AG08395 (cell line): ENCODE measurements around the gene ZFYVE21.
A peak's percentile ranks its signal among the peaks of the same experiment; 100 is the strongest.
"Not testable (repeated sequence)": the region's sequence is repeated elsewhere in the genome, so short reads cannot be mapped to it uniquely, and the experiment has no call there.

Source experiments
- DNase-seq: peaks from one replicate; pipeline ENCODE4 v3.0.0; 2012; ENCODE audit warnings: mixed read lengths, low spot score

The ZFYVE21 gene

DNA sequence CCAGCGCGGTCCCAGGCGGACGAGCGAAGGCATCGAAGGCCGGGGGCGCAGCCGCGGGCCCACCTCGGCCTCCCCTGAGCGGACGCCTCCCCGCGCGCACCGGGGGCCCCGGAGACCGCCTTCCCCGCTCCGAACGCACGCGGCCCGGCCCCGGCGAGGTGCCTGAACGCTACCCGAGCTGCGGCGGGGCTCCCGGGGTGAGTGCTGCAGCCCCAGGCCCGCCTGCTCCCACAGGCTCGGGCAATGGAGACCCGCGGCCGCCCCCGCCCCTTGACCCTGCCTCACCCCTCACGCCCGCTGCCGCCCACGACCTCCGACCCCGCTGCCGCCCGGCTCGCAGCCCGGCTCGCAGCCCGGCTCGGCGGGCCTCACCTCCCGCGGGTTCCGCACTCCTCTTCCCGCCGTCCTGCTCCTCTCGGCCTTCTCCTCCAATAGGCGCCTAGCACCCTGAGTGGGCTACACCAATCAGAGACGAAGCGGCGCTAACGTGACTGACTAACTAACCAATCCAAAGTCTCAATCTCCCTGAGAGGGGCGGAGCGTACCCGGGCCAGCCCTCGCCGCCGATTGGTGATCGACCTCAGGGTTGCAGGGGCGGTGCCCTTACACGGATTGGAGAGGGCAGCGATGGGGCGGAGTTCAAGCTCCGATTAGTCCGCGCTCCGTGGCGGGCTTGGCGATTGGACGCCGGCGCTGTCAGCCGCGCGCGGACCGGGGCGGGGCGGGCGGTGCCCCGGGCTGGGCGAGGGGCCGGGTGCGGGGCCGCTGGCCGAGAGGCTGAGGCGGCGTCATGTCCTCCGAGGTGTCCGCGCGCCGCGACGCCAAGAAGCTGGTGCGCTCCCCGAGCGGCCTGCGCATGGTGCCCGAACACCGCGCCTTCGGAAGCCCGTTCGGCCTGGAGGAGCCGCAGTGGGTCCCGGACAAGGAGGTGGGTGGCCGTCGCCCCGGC lies at the start of gene ZFYVE21, which contains the start of gene XRCC3:
TSS of gene ZFYVE21 (plus strand) at position 759 of the 949 bp plus-strand sequence. CDS start at position 791, 32 bp downstream.
TSS of gene XRCC3 (minus strand) at position 400 of the 949 bp plus-strand sequence. CDS start 4,364 bp downstream, outside the sequence.
- peak; percentile 100 for DNase-seq

DNA sequence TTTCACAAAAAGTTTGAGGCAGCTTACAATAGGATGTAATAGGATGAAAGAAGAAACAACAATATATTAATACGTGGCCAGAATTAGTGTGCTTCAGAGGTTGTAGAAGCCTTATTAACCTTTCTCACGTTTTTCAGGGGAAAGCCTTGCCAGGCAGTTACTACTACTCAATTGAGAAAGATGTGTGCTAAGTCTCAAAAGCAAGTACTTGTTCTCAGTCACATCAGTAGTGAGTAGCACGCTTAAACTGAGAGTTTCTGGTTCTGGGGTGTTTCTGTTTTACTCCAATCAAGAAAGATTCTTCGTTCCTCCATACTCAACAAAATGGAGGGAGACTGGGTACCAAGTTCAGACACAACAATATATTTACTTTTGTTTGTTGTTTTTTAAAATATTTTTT lies 47.9 kb upstream of the ZFYVE21 start:
- no peak for DNase-seq

DNA sequence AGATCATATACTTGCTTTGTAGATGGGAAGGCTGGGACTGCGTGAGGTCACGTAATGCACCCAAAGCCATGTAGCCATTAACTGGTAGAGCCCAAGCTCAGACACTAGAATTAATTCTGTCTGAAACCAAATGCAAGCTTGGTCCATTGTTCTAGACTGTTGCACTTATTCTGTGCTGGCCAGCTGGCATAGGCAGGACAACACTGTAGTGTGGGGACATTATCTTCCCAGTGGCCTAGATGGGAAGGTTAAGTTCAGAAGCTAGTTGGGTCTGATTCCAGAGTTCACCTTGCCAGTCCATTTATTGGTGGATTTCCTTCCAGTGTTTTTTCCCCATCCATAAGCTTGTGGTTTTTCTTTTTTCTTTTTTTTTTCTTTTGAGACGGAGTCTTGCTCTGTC lies 47.5 kb upstream of the ZFYVE21 start:
- no peak for DNase-seq

DNA sequence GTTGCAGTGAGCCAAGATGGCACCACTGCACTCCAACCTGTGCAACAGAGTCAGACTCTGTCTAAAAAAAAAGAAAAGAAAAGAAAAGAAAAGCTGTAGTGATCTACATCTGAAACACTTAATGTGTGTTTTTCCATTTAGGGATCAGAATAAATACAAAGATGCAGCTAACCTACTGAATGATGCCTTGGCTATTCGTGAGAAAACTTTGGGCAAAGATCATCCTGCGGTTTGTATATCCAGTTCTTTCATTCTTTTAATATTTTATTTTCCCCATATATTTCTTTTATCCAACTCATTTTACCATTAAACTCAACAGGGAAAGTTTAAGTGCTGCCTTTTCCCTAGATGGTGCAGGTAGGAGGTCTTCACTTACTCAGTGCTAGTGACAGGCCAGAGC lies 46.2 kb upstream of the ZFYVE21 start:
- DNase-seq = no peak

DNA sequence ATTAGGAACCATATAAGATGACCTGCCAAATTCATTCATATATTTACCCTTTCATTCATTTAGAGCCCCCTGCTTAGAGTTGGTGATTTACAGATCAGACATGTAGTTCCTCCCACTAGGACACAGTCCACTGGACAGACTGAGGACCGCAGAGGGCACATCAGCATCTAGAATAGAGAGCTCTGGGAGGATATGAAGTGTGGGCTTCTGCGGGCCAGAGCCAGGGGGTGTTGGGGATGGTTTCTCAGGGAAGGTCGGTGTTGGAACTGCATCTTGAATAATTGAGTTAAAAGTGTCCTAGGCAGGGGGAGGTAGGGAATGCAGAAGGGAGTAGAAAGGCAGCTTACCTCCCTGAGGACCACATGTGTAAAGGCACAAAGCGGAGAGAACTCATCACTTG lies 43.7 kb upstream of the ZFYVE21 start:
- DNase-seq = no peak

DNA sequence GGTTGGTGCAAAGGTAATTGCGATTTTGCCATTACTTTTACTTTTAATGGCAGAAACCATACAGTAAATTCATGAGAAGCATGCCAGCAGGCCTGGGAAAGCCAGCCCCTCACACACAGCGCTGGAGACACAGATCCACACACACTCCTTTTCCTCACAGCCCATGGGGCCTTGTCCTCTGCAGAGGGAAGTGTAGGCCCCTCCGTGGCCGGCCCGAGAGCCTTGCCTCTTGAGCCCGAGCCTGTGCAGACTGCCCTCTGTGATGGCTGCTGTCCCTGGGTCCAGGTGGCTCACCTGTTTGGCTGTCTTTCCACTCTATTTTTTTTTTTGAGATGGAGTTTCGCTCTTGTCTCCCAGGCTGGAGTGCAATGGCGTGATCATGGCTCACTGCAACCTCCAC lies 39.7 kb upstream of the ZFYVE21 start:
- no peak for DNase-seq

DNA sequence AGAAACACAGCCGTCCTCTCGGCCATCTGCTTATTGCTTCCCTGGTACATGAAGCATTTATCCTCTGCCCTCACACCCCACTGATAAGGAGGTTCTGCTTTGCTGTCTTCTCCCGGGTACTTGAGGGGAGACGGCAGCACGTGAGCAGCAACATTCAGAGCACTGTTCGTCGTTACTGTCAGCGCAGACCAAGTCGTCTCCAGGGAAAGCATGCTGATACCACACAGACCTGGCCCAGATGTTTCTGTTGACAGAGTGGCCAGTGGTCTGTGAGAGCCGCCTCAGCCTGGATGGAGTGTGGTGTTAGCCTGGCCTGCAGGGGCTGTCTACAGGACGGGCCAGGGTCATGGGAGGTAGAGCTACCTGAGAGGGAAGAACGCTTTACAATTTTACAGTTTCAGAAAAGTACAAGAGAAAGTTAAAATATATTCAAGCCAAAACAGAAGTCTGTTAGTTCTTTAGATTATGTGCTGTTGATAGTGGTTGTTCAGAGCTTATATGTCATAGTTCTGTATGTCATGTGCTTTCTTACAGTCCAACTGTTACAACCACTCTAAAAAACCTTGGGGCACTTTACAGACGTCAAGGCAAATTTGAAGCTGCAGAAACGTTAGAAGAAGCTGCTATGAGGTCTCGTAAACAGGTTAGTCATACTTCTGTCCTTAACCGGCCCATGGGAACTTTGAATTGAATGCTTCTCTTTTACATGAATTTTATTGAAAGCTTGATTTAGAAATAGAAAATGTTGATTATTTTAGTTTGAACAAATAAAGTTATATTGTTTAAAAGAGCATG lies 38.5 kb upstream of the ZFYVE21 start:
- DNase-seq = no peak

DNA sequence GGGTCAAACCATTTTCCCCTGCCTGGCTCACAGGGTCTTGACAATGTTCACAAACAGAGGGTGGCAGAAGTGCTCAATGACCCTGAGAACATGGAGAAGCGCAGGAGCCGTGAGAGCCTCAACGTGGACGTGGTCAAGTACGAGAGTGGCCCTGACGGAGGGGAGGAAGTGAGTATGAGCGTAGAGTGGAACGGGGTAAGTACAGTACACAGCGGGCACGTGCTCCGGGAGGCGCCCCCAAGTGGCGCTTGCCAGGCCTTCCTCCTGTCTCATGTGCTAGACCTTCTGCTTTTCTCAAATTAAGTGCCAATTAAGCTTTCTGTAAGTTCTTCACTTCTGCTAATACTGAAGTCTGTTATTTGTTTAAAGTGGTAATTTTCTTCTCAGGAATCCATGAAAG lies 36.3 kb upstream of the ZFYVE21 start:
- DNase-seq = peak; percentile 59

DNA sequence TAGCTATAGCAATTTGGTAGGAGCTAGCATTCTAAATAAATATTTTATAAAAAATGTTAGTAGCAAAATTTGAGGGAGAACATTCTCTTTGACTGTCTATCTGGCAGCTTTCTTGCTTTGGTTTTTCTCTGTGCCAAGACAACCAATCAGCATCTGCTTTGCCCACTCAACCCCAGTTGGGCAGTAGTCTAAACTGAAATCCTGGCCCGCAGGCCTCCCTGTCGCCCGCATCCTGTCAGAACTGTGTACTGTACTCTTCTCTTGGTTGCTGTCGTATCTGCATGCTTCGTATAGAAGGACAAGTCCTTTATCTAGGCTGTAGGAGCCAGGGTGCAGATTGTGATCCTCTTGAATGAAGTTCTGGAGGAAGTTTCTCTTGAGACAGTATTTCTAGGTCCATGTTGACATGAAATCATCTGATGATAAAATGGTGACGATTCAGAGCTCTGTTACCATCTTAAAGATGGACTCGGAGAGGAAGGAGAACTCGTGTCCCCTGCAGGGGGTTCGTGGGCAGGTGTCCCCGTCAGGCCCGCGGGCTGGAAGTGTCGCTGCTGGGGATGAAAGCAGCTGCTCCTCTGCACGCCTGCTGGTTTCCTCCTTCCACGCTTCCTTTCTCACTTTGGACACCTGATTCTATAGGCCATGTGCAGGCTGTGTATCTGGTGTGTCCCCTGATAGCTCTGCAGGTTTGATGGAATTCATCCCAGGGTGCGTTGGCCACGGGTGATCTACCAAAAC lies 34.9 kb upstream of the ZFYVE21 start:
- no peak for DNase-seq

DNA sequence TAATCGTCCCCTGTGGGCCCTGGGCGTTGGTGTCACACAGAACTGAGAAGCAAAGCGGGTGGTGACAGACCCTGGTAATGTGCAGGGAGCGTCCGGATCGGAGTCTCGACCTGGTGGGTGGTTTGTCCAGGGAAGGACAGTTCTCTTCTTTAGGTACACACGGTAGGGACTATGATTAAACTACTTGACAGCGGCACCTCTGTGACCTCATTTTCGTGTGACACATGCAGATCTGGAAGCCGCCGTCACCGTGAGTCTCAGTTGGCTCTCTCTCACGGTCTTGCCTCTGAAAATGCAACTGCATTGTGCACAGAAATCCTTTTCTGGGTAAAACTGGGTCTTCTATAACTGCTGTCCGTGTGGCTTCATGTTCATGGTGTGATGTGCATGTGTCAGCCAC lies 32.5 kb upstream of the ZFYVE21 start:
- DNase-seq = no peak

DNA sequence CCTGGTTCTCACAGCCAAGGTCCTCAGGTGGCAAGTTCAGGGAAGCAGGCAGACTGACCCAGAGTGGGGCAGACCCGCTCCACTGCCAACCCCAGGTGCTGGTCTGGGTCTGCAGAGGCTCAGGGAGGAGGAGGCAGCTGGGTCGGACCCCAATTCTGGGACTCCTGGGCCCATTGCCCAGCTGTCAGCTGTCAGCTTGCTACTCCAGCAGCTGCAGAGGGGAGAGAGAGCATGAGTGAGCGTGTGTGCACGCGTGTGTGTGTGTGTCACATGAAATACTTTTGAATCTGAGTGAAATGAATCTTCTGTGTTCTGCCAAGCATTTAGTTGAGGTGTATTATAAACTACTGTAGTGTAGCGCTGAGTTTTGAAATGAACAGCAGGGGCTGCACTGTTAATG lies 31.1 kb upstream of the ZFYVE21 start:
- DNase-seq = no peak

DNA sequence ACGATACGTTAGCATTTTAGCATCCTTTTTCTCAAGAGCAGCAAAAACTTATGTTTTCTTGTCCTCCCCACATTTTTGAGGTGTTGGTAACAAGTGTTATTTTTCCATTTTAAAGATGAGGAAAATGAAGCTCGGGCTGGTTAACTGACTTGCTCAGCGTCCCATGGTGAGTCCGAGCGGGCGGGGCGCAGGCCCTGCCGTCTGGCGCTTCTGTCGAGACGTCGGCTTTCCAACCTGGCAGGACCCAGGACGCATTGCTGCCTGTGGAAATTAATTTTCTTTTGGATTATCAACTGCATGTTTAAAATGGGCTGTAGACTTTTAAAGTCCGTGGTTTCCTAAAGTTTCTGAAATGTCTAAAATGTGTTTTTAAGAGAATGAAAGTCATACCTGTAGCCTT lies 30.7 kb upstream of the ZFYVE21 start:
- DNase-seq = no peak

DNA sequence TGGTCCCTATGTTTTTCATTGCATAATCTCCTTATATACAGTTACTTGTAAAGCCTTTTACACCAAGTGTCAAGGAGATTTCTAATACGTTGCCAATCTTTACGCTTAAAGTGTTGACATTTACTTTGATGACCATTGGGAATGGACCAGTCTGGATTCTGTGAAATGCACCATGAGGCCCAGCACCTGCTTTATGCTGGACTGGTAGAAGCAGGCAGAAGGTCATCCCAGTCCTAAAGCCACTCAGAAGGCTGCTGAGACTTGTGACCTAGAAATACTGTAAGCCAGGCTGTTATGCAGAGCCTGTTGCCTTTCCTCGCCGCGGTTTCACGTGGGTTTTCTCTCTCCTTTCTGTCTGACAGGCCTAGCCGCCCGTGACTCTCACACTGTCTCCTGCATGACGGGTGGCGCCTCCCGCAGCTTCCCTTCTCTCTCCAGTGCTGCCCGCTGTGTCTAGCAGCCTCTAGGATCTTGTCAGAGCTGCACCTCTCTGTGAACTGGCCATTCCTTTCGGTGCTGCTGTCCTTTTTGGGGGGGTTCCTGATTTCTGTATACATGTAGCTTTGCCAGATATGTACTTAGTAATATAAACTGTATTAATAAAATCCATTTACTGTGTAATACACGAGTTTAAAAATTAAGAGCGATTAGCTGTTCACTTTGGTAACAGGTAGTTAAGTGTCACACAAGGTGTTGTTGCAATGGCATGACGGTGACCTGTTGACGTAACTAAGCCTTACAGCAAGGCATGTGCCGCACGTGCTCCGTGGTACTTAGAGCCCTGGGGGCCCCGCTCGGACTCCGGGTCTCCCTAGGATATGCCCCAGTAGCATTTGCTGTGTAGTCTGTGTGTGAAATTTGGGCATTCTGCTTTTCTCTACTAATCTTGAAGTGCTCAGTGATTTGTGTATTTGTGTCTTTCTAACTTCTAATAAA lies 30.1 kb upstream of the ZFYVE21 start:
- DNase-seq = no peak

DNA sequence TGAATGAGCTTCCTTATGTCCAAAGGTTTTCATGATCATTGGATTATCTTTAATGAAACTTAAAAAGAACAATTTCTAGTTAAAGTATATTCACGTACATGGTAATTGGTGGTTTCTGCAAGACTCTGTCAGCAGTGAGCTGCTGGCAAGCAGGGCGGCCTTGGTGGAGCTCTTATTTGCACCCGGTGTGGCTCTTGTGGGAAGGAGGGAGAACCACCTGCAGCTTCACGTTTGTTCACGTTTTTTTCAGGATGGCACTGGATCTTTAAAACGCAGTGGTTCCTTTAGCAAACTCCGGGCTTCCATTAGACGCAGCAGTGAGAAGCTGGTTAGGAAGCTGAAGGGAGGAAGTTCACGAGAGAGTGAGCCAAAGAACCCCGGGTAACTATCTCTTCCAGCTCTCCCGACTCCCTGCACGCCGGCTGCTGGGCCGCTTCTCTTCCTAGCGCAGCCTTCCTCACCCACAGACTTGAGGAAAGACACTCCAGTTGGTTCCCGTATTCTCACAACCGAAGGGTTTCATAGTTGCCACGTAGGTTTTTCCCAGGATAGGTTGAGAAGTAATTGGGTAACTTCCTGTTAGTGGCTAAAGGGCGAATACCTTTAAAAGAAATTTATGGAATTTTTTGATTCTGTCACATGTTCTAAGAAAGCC lies 28.7 kb upstream of the ZFYVE21 start:
- no peak for DNase-seq

DNA sequence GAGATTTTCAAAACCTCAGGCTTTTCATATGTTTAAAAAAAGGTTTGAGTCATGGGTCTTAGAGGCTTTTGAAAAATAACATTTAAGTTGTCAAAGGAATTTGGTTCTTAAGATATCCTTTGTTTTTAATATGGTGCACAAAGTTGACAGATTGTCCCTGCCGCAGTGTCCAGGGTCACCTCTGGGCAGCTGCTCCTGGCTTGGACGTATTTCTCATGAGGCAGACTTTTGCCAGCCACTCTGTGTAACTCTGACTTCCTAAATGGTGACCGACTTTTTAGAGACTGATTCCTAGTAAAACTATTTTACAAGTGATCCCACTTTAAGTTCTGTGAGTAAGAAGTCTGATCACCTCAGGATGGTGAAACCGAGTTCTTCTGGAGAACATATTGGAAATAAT lies 27.9 kb upstream of the ZFYVE21 start:
- no peak for DNase-seq

DNA sequence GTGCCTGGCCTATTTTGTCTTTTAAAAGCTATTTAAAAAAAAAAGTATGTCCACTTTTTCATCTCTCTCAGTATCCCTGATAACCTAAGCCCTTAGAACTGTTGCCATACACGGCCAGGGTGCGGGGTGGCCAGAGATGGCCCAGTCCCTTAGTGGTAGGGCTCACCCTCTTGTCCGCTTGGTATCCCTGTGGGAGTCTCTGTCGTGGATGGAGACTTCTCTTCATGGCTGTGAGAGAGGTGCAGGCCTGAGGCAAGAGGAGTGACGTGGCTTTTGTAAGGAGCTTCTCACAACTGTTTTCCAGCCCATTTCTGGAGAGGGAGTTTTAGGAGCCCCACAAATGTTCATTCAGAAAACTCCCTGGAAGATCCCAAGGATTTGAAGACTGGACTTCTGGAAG lies 27.2 kb upstream of the ZFYVE21 start:
- no peak for DNase-seq

DNA sequence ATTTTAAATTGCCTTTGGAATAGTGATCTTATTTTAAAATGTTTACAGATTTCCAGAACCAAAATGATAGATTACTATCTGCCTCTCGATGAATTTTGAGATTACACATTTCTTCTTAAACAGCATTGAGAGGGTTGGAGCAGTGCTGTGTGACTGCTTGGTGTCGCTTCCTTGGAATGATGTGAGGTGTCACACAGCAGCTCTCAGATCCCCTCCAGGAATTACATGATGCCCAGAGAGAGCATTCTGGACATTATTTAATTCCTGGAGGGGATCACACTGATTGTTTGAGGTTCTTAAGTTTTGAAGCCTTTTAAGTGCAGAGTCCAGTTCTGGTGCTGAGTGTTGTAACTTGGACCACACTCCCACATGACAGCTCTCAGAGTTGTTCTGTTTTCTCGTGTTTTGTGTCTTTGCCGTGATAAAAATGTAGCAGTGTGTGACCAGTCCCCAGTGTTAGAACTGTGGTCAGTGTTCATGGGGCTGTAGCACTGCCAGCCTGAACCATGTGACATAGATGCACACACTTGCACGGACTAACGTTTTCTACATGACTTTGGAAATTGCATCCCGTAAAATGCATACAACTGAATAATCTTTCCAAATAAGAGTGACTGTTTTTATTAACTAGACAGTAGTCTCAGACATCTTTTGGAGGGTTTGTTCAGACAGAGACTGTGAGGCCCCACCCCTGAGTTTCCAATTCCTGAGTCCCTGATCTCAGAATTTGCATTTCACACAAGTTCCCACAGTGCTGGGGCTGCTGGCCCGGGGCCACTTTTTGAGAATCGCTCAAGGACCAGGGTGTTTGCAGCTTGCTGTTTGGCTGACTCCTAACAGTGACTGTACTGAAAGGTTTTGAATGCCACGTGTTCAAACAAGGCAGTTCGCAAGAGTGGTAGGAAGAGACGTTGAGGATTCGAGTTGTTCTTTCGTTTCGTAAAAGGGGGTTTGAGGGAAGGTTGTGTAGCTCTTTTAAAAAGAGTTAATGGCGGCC lies 26.4 kb upstream of the ZFYVE21 start:
- DNase-seq = peak; percentile 53

DNA sequence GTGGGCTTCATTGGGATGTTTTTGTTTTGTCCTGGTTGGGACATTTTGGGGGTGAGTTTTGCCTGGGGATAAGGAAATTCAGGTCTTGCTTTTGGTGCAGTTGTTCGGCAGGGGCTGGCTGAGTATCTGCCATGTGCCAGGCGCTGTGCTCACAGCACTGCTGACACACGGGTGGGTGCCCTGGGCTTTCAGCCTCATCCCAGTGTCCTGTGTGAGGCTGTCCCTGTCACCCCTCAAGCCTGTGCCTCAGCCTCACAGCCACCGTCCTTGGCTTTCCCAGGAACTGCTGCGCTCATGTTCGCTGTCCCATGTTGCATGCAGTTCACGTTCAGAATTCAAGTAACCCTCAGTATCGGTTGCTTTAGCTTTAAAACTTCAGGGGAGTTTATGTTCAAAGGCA lies 25.3 kb upstream of the ZFYVE21 start:
- DNase-seq = no peak

DNA sequence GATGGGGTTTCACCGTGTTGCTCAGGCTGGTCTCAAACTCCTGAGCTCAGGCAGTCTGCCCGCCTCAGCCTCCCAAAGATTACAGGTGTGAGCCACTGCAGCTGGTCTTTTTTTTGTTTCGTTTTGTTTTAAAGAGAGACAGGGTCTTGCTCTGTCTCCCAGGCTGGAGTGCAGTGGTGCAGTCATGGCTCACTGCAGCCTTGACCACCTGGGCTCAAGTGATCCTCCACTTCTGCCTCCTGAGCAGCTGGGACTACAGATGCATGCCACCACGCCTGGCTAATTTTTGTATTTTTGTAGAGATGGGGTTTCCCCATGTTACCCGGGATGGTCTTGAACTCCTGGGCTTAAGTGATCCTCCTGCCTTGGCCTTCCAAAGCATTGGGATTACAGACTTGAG lies 24.0 kb upstream of the ZFYVE21 start:
- DNase-seq = not testable (repeated sequence)
